ENCODE measurements around the gene RRP1B. TPM values are rescaled to one million over a fixed set of nuclear protein-coding genes. Genes with fewer than 3 reads are reported as not detected.

Gene RRP1B
- total and polyA plus RNA-seq, 9 of the 15 experiments (the other 6 are each of a cell fraction or from before 2014, with no cell fraction given), result 6.8 to 66.6 (median 41.9) TPM

DNA sequence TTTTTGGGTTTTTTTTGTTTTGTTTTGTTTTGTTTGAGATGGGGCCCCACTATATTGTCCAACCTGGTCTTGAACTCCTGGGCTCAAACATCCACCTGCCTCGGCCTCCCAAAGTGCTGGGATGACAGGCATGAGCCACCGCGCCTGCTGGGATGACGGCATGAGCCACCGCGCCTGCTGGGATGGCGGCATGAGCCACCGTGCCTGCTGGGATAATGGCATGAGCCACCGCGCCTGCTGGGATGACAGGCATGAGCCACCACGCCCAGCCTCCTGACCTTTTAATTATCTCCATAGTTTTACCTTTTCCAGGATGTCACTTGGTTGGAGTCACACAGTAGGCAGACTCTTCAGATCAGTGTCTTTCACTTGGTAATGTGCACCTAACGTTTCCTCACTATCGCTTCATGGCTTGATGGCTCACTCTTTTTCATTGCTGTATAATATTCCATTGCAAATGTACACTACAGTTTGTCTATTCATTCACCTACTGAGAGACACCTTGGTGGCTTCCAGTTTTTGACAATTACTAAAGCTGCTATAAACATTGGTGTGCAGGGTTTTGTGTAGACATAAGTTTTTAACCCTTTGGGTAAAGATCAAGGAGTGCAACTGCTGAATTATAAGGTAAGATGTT is 49.5 kb downstream of the RRP1B start (continued):
- TF ChIP-seq HDAC1 (IDR thresholded peaks at IDR 0.05) (0 out of 4 replicates have a peak, but pooled peaks of 1 of the 2 experiments have one; percentile 45), CHD4 (IDR thresholded peaks at IDR 0.05; ENCODE audit: insufficient read depth, insufficient replicate concordance, low read depth, low read length, poor library complexity, severe bottlenecking) (peak; percentile 33), BCOR (IDR thresholded peaks at IDR 0.05) (peak; percentile 91), ADNP (tag; IDR thresholded peaks at IDR 0.05) (0 out of 2 replicates have a peak, but pooled peaks have one; percentile 33), ILF3 (IDR thresholded peaks at IDR 0.05; ENCODE audit: borderline replicate concordance) (no peak), NCOA1 (IDR thresholded peaks at IDR 0.05; ENCODE audit: low read depth) (no peak), ZNF232 (CRISPR knock-in tag; IDR thresholded peaks at IDR 0.05) (no peak), KDM1A (IDR thresholded peaks at IDR 0.05) (peak; percentile 52 to 72; a peak in 3 of 4 replicates), RCOR1 (IDR thresholded peaks at IDR 0.05; ENCODE audit: borderline replicate concordance in 1 of 2, low read depth in 2 of 2, low read length in 2 of 2) (peak in 1 of 2 experiments; percentile 29; a peak in 1 of 4 replicates)
- TF ChIP-seq, protein P1, sequence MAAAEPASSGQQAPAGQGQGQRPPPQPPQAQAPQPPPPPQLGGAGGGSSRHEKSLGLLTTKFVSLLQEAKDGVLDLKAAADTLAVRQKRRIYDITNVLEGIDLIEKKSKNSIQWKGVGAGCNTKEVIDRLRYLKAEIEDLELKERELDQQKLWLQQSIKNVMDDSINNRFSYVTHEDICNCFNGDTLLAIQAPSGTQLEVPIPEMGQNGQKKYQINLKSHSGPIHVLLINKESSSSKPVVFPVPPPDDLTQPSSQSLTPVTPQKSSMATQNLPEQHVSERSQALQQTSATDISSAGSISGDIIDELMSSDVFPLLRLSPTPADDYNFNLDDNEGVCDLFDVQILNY (CRISPR knock-in tag; IDR thresholded peaks at IDR 0.05), result no peak

All from K562 (cell line).